HG03196 (cell line): ENCODE measurements around the gene C1orf116.

Experiments
- ATAC-seq: cut with Tn5 transposase; IDR thresholded peaks from one replicate; pipeline ENCODE4 v1.9.1; 2021; ENCODE audit not compliant: unreplicated experiment

Gene C1orf116

DNA sequence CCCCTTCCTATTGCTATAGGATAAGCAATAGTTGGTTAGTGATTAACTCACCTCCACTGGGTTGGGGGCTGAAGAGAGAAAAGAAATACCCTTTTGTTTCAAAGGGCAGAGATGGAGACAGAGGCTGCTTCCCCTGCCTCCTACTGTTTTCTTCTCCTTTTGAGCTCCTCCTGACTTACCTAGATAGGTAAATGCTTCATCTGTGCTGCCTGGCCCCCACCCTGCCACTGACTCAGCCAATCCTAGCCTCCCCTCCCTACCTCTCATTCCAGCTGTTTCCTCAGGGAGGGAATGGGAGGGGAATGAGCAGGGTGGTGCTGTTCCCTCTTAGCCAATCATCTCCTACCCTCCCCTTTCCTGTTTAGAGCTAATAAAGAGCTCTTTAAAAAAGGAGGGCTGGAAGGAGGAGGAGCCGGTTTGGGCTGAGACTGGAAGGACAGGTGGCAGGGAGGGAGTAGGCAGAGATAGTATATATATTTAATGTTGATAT lies at the start of gene C1orf116:
TSS of gene C1orf116 (minus strand) at position 229 of the 490 bp plus-strand sequence. CDS start 5,158 bp downstream, outside the sequence.
- no peak for ATAC-seq

GRCh38 chr1:207081806-207082205 lies 49.2 kb upstream of the C1orf116 start:
- no peak for ATAC-seq

- no peak for ATAC-seq
These were observed 48.5 kb upstream of the C1orf116 start for GRCh38 chr1:207081088-207081487.

DNA sequence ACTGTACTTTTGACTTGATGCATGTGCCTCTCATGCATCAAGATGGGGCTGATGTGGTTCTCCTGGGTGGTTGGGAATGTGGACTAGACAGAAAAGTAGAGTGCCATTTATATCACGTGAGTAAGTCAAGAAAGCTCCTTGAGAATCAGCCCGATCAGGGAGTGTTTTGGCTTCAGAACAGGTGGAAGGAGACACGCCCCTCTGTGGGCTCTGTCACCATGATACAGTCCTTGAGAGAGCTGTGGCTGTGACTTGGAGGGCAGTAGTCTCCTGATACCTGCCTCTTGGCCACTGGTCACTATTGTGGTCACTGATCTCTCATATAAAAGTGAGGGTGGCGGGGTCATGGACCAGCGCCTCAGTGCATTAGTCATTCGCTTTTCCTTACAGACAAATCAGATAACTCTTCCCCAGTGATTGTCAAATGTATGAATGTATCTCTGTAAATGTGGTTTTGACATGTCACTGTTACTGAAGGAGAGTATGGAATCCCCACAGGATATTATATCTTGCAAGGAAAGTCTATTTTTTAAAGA lies 47.2 kb upstream of the C1orf116 start:
- no peak for ATAC-seq

GRCh38 chr1:207078578-207079132 lies 46.1 kb upstream of the C1orf116 start:
- ATAC-seq, result no peak

DNA sequence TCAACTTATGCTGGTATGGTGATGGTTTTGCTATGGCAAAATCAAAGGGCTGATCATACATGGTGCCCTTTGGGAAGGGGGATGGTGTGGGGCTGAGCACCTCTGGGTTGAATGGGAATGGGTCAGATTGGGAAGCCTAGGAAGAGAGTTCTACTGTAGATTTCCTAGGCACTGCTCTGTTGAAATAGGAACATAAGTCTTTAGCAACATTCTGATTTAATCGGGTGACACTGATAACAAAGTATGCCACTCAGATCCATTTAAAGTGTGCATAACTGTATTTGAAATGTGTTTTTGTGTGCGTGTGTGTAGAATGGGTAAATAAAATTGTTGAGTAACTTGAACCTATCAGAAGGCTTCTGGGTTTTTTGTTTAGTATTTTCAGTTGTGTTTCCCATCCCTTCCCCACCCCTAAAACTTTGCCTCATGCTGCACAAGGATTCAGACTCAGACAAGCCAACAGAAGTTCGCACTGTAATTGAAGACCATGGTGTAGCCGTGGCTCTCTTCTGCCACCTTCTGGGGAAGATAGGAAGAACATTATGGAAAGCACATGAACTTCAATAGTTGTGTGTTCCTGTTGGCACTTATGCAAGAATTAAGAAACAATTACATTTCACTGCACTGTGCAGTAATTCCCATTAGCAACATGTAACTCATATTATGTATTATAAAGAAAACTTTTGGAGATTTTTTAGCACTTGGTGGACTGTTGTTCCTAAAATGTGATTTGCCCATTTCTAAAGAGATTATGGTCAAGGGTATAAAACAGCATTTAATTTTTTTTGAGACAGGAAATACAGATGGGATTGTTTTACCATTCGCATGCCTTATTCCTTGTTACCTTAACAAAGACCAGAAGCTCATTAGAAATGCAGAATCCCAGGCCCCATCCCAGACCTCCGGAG lies 45.2 kb upstream of the C1orf116 start:
- ATAC-seq, result no peak

DNA sequence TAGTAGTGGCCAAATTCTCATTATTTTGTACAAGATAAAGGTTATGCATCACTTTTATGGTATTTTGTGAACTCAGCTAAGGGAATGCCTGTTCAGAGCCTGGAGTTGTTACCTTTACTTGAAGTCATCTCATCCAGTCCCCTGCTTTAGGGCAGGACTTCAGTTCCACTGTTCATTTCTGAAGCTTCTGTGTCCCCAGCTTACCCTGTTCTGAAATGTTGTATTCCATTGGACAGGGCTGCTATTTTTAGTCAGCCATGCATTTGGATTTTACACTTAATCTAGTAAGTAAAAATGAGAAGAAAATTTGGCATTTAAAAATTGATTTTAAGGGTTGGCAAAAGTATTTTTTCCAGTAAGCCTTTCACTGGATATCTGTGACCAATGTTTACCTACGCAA lies 44.5 kb upstream of the C1orf116 start:
- no peak for ATAC-seq

GRCh38 chr1:207076181-207076955 lies 43.8 kb upstream of the C1orf116 start:
- ATAC-seq, result no peak

GRCh38 chr1:207073906-207074820 lies 41.6 kb upstream of the C1orf116 start:
- no peak for ATAC-seq

GRCh38 chr1:207072233-207072632 lies 39.7 kb upstream of the C1orf116 start:
- ATAC-seq, result no peak

- ATAC-seq, result no peak
These were observed 38.9 kb upstream of the C1orf116 start for GRCh38 chr1:207071426-207071825.

- no peak for ATAC-seq
These were observed 38.3 kb upstream of the C1orf116 start for GRCh38 chr1:207070811-207071210.

- ATAC-seq, result no peak
These were observed 37.4 kb upstream of the C1orf116 start for GRCh38 chr1:207069858-207070506.

GRCh38 chr1:207069061-207069460 lies 36.5 kb upstream of the C1orf116 start:
- ATAC-seq, result no peak

DNA sequence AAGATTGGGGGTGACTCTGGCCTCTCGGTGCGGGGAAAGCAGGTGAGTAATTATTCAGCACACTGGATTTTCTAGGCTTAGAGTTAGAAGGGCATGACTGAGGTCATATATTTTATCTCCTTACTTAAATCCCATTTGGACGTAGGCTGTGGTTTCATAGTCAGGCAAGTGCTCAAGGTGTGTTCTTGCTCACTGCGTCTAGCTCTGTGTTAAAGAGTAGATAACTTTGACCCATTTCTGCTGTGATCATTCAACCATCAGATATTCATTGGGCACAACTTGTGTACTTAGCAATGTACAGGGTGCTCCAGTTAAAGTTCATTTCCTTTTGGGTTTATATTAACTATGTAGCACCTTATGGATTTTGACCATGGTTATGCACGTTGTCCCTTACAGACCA lies 35.1 kb upstream of the C1orf116 start:
- no peak for ATAC-seq

GRCh38 chr1:207067185-207067584 lies 34.6 kb upstream of the C1orf116 start:
- no peak for ATAC-seq

DNA sequence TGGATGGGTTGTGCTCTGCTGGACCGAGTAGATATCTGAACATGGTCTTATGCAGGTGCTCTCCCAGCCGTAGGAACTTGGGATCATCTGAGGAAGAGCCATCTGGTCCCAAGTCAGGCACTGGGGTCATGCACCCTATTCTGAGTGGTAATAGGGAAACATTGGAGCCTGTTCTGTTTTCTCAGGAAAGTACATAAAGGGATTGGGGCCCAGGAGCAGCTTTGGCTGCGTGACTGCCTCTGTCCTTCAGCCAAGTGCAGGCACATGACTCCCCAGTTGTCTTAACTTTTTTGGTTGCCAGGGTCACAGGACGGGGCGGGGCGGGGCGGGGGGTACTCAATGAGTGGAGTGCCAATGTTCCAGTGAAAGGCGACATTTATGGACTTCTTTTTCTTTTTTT lies 32.0 kb upstream of the C1orf116 start:
- no peak for ATAC-seq

DNA sequence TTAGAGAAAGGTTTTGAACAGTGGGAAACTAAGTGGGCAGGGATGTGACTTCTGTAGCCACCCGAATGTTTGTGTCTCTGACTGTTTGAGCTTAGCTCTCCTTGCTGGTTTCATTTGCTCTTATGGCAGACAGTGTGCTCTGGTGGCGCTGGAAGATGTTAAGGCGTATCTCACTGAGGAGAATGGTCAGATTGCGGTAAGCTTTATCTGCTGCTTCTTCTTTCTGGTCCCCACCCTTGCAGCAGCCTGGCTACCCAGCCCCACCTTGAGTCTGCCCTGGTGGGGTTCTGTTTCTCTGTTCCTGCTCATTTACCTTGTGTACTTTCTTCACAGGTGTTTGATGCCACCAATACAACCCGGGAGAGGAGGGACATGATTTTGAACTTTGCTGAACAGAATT lies 30.5 kb upstream of the C1orf116 start:
- ATAC-seq, result no peak

GRCh38 chr1:207062058-207062457 lies 29.5 kb upstream of the C1orf116 start:
- no peak for ATAC-seq

DNA sequence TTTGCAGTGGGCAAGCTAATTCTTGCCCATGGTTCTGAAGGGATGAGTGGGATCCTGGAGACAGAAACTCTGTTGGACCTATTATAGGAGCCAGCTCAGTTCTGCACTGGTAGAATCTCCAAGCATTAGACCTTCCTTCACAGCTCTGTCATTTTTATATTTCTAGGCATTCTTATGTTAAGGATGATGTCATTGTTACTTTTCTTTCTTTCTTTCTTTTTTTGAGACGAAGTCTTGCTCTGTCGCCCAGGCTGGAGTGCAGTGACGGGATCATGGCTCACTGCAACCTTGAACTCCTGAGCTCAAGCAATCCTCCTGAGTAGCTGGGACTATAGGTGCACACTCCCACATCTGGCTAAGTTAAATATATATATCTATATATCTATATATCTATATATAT lies 28.0 kb upstream of the C1orf116 start:
- no peak for ATAC-seq
